Measurements from ENCODE around the gene SYNPR.
A peak's percentile ranks its signal among the peaks of the same experiment; 100 is the strongest.

The SYNPR gene

GRCh38 chr3:63303238-63303637 is 25.1 kb downstream of the SYNPR start:
- no peak for DNase-seq (ENCODE audit: low read depth in 1 of 2, low spot score in 1 of 2)

DNA sequence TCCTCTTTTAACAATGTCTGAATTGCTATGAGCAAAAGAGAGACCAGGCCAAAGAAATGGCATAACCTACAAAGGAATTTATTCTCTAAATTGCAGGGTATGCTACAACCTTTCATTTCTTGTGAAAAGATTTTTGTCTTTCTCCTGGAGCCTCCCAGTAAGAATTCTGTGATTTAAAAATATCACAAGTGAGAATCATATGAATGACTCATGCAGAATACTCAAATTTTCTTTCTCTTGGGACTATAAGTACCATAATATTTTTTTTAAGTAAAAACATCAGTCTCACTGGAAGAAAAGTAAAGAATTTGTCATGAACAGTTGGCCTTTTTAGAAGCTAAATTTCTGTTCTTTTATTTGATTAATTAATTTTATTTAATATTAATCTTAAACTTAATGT is 26.3 kb downstream of the SYNPR start:
- no peak for DNase-seq (ENCODE audit: low read depth in 1 of 2, low spot score in 1 of 2)

GRCh38 chr3:63308072-63308471 is 30.0 kb downstream of the SYNPR start:
- no peak for DNase-seq (ENCODE audit: low read depth in 1 of 2, low spot score in 1 of 2)

GRCh38 chr3:63309768-63310167 is 31.7 kb downstream of the SYNPR start:
- DNase-seq (ENCODE audit: low read depth in 1 of 2, low spot score in 1 of 2), result no peak

- DNase-seq (ENCODE audit: low read depth in 1 of 2, low spot score in 1 of 2), result no peak
These were observed 45.7 kb downstream of the SYNPR start for GRCh38 chr3:63323766-63324165.

GRCh38 chr3:63324621-63325020 is 46.5 kb downstream of the SYNPR start:
- no peak for DNase-seq (ENCODE audit: low read depth in 1 of 2, low spot score in 1 of 2)

- no peak for DNase-seq (ENCODE audit: low read depth in 1 of 2, low spot score in 1 of 2)
These were observed 47.3 kb downstream of the SYNPR start for GRCh38 chr3:63325386-63325785.

DNA sequence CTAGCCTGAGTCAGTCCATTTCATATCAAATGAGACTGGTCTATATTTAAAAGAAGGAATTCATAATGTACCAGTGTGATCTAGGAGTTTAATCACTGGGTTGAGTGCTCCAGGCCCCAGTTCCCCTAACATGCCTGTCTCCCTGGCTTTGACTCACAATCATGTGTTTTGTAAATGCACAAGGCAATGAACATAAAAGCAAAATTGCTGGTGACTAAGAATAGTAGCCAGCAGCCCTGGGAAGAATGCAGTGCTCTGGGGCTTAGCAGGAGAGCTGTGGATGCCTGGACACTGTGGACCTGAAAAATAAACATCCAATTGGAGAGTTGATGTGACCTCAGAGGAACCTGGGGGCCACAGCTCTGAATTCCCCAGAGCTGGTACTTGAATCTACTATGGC is 50.3 kb downstream of the SYNPR start:
- DNase-seq (ENCODE audit: low read depth in 1 of 2, low spot score in 1 of 2), result no peak

DNA sequence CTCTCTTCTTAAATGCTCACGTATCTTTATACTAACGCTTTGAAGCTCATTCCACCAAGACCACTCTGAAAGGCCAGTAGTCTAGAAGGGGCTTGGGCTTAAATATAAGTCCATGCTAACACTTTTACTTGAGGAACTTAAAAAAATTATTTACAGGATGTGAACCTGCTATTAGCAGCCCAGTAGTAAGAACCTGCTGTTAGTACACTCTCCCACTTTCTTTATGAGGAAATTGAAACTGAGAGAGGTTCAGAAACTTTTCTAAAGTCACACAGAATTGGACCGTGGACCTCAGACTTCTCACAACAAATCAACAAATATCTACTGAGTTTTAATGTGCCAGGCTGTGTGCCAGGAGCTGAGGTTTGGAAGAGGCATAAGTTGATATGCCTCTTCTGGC is 53.4 kb downstream of the SYNPR start:
- DNase-seq (ENCODE audit: low read depth in 1 of 2, low spot score in 1 of 2), result no peak

DNA sequence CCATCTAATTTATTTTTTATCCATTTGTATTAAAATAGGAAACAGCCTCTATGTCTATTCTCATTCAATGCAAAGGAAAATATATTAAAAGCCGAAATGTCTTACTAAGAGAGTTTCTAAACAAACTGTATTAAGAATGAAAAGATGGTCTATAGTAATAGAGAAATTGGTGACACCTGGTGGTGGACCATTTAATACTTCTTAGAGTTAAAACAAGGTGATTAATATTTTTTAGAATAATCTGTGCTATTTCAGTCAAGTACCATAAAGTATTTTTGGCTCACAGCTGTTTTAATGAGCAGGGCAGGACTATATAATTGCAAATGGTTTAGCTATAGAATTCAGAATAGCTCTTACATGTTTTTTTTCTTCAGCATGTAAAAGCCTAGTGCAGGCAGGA is 55.7 kb downstream of the SYNPR start:
- DNase-seq (ENCODE audit: low read depth in 1 of 2, low spot score in 1 of 2), result no peak

DNA sequence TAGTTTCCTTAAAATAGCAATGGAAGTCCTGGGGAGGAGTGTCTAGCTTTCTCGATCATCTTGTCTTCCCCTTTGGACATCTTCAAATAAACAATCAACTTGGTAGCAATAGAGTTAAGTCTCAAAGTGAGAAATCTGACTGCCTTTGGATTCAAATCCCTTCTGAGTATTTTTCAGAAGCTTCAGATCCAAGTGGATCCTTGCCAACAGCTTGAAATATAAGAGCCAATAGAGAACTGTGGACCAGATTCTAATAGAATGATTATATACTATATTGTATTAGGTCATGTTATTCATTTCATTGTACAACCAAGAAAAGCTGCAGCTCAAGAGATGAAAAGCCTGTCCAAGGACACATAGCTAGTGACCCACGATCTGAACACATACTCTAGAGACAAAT is 60.2 kb downstream of the SYNPR start:
- no peak for DNase-seq (ENCODE audit: low read depth in 1 of 2, low spot score in 1 of 2)

DNA sequence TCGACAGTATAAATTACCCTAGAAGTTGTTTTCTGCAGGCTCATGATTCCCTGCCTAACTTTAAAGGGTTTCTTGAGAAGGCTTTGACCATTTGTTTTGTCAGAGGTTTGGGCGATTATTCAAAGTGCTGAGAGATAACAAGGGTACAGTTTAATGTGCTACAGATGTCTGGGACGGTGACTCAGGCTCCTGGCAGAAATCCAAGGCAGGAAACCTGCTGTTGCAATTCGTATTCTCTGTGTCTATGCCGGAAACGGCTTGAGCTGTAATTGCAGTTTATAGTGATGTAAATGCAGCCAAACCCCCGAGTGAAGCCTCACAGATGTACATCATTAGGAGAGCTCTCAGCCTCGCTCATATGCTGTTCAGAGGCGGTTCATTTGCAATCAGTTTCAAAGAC is 65.6 kb downstream of the SYNPR start:
- DNase-seq (ENCODE audit: low read depth in 1 of 2, low spot score in 1 of 2), result no peak

DNA sequence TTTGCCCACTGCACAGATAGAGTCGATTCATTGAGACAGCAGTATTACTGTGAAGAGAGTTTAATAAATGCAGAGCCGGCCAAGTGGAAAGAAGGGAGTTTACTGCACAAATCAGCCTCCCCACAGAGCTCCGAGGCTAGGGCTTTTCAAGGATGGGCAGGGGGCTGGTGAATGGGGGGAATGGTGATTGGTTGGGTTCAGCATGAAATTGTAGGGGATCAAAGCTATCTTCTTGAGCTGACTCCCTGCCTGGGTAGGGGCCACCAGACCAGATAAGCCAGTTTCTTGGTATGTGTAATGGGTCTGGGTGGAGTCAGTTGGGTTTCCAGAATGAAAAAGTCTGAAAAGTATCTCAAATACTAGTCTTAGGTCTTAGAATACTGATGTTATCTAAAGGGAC is 66.6 kb downstream of the SYNPR start:
- no peak for DNase-seq (ENCODE audit: low read depth in 1 of 2, low spot score in 1 of 2)

DNA sequence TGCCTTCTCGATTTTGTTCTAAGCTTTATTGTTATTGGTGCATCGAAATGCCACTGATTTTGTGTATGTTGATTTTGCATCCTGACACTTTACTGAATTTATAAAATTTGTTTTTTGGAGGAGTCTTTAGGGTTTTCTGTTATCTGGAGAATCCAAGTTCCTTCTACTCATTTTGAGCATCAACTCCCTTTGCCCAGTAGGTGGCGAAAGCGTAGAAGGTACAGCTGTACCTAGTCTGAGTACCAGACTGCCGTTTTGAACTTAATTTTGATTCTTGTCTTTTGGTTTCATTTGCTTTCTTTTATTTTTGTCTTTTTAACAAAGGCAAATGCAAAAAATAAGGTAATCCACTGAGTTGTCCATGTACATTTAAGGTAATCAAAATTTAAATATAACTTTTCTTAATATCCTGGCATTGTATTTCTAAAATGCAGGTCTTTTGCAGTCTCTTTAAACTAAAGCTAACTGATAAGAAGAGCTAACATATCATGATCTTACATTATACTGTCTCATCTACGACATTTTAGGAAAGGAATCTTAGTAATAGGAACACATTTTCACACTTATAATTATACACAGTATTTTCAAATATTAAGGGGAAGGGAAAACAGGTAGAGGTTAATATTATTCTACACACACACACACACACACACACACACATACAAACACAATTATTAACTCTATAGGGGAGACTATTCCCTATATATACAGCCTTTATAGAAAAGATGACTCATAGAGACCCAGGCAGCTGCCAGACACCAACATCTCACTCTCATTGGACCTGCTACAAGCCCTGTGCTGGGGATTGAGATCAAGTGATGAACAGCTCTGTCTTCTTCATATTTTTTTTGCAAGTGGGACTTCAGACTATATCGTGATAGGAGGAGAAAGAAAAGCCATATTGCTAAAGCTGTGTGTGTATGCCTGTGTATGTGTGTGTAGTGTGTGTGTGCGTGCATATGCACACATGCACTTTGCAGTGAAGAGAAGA is 71.8 kb downstream of the SYNPR start:
- peak in 1 of 2 donors; percentile 5 for DNase-seq (ENCODE audit: low read depth in 1 of 2, low spot score in 1 of 2)

- no peak for DNase-seq (ENCODE audit: low read depth in 1 of 2, low spot score in 1 of 2)
These were observed 73.3 kb downstream of the SYNPR start for GRCh38 chr3:63351159-63352007.

- DNase-seq (ENCODE audit: low read depth in 1 of 2, low spot score in 1 of 2), result no peak
These were observed 73.8 kb downstream of the SYNPR start for GRCh38 chr3:63352008-63352279.

GRCh38 chr3:63353383-63353782 is 75.3 kb downstream of the SYNPR start:
- no peak for DNase-seq (ENCODE audit: low read depth in 1 of 2, low spot score in 1 of 2)

DNA sequence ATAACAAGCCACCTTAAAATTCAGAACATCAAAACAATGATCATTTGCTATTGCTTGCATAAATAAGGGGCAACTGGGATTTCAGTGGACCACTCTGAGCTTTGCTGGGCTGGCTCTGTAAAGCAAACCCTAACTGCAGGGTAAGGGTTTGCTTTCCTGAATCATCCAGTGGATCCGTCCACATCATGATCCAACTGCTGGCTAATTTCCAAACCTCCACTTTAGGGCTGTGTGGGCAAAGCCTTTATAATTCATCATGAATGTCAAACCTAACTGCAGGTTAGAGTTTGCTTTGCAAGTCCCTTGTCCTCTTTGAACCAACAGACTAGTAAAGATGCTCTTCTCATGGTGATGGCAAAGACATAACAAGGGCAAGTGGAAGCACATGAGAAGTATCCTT is 76.1 kb downstream of the SYNPR start:
- DNase-seq (ENCODE audit: low read depth in 1 of 2, low spot score in 1 of 2), result no peak

GRCh38 chr3:63355809-63356208 is 77.7 kb downstream of the SYNPR start:
- no peak for DNase-seq (ENCODE audit: low read depth in 1 of 2, low spot score in 1 of 2)

DNA sequence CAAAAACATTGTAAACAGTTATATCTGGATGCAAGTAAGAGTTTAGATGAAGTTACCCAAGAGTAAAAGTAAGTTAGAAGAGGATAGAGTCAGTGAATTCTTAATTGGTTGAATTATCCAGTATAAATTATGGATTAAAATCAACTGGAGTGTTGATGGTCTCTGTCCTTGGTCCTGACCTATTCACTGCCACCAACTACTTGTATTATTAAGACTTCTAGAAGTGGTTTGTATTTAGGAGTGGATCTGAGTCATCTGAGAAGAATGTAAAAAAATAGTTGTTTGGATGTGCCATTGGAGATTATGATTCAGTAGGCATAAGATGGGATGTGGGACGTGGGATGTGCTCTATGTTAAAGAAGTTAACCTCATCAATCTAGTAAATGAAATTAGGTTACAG is 86.4 kb downstream of the SYNPR start:
- no peak for DNase-seq (ENCODE audit: low read depth in 1 of 2, low spot score in 1 of 2)

DNA sequence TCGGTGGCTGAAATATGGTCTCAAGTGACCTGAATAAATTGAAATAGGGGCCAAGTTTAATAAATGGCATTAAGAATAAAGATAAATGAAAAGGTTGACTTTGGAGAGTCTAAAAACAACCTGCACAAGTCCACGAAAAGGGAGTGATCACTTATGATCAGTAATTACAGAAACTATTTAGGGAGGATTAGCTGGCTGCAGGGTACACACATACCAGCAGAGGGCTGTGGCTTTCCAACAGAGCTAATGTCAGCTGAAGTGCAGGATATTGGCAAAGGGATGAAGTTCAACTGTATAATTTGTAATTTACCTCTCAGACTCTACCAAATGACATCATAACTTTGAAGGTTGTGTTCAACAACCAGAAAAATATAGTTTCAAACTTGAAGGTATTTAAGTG is 86.8 kb downstream of the SYNPR start:
- DNase-seq (ENCODE audit: low read depth in 1 of 2, low spot score in 1 of 2), result no peak

DNA sequence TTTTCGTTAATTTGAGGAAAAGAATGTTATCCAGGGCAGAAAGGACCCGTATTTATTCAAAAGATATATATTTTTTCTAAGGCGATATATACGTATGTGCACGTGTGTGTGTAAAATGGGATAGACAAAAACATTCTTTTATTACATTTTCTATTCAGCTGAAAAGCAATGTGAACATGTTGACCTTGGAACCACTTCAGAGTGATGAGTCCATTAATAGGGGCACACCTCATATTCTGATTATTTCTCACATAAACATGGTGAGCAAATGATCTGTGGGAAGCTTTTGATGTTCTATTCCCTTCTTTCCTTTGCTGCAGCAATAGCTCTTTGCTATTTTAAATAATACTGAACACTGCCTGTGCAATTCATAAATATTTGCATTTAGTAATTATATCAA is 87.6 kb downstream of the SYNPR start:
- DNase-seq (ENCODE audit: low read depth in 1 of 2, low spot score in 1 of 2), result no peak
